Uterus (tissue), 4 donors: ENCODE measurements around the gene HRK. TPM values are rescaled to one million over a fixed set of nuclear protein-coding genes. Genes with fewer than 3 reads are reported as not detected.

Experiments
- DNase-seq, 2 donors: peaks; one replicate each; pipeline ENCODE4 v3.0.0-alpha.2; 2019 to 2020
- H3K27ac ChIP-seq, 2 donors: fragments of 200-600 bp; sonication (generic); 1 replicate in 1 of 2; 2 replicates in 1 of 2; pipeline ENCODE4 v1.5.1; 2016 to 2018
- H3K27me3 ChIP-seq, 2 donors: fragments of 200-600 bp; sonication (generic); one replicate each; pipeline ENCODE4 v1.5.1; 2018 to 2019; ENCODE audit warnings: control low read depth in 1 of 2
- H3K36me3 ChIP-seq, 2 donors: fragments of 200-600 bp; sonication (generic); one replicate each; pipeline ENCODE4 v1.5.1; 2019; ENCODE audit warnings: control low read depth in 1 of 2
- H3K4me1 ChIP-seq, 2 donors: fragments of 200-600 bp; sonication (generic); one replicate each; pipeline ENCODE4 v1.5.1; 2018 to 2019; ENCODE audit warnings: control low read depth in 1 of 2
- H3K4me3 ChIP-seq, 2 donors: fragments of 200-600 bp; sonication (generic); 1 replicate in 1 of 2; 2 replicates in 1 of 2; pipeline ENCODE4 v1.5.1; 2018 to 2019; ENCODE audit warnings: mild to moderate bottlenecking in 1 of 2
- H3K9me3 ChIP-seq, 2 donors: fragments of 200-600 bp; sonication (generic); one replicate each; pipeline ENCODE4 v1.5.1; 2019; ENCODE audit warnings: control low read depth in 1 of 2
- CTCF ChIP-seq, 4 experiments: fragments of 200-600 bp in 2 of 4; fragments of 450-650 bp in 2 of 4; sonication (generic) in 2 of 4; IDR thresholded peaks; one replicate each; pipeline ENCODE4 v1.5.1; 2016 to 2019; ENCODE audit warnings: antibody characterized with exemption in 4 of 4, mild to moderate bottlenecking in 2 of 4, moderate library complexity in 1 of 4
- POLR2A ChIP-seq, 2 donors: fragments of 450-650 bp; IDR thresholded peaks; one replicate each; pipeline ENCODE4 v1.6.1; 2016; ENCODE audit warnings: antibody characterized with exemption in 2 of 2, mild to moderate bottlenecking in 1 of 2, moderate library complexity in 1 of 2
- intact Hi-C: fragments of 100-400 bp; cut with DNase I; formaldehyde crosslinking; loops from one replicate; pipeline ENCODE4 v1.15.1; 2023; ENCODE audit warnings: low total_unique reads
- total RNA-seq, 4 donors: library from RNA; depleted of rRNA in 3 of 4; stranded (reverse); fragments of >200 nt in 3 of 4; gene quantifications; one replicate each; pipeline versions ENCODE4 v1.1.0 to v1.2.4, GENCODE V29; 2014 to 2023
- donor health status: DM: yes; HTN: yes; CAD: no.

Gene HRK
- total RNA-seq, 4 donors from 2014 or later = 0.55 to 1.5 TPM; not detected in 2

- no peak overlapping the region for H3K27ac ChIP-seq
- no peaks in the 10 kb centered on the region for H3K36me3 ChIP-seq
- no peaks in the 10 kb centered on the region for H3K9me3 ChIP-seq
- no peak for DNase-seq
- H3K4me1 ChIP-seq = no peaks in the 10 kb centered on the region
- intact Hi-C loops = no loop called here
- no peaks in the 10 kb centered on the region for H3K27me3 ChIP-seq
- no peak for TF ChIP-seq CTCF (IDR thresholded peaks at IDR 0.05)
- TF ChIP-seq POLR2A (IDR thresholded peaks at IDR 0.05) = no peak
- H3K4me3 ChIP-seq = no peak overlapping the region
Measured at GRCh38 chr12:116862167-116862566, 19.1 kb downstream of the HRK start.

- Histone ChIP-seq H3K27ac (no peak overlapping the region), H3K9me3 (no peaks in the 10 kb centered on the region), H3K4me1 (no peaks in the 10 kb centered on the region), H3K36me3 (no peaks in the 10 kb centered on the region), H3K4me3 (no peak overlapping the region), H3K27me3 (no peaks in the 10 kb centered on the region)
- TF ChIP-seq POLR2A (IDR thresholded peaks at IDR 0.05) = no peak
- TF ChIP-seq CTCF (IDR thresholded peaks at IDR 0.05) = no peak
- intact Hi-C loops = no loop called here
- peak; percentile 20 to 31 for DNase-seq
Measured at GRCh38 chr12:116861320-116861719, 19.9 kb downstream of the HRK start.

- no peak for DNase-seq
- H3K36me3 ChIP-seq = no peaks in the 10 kb centered on the region
- peak overlapping the region; percentile 6 to 30 for H3K4me3 ChIP-seq
- H3K9me3 ChIP-seq = no peaks in the 10 kb centered on the region
- TF ChIP-seq POLR2A (IDR thresholded peaks at IDR 0.05) = no peak
- no peak for TF ChIP-seq CTCF (IDR thresholded peaks at IDR 0.05)
- H3K27me3 ChIP-seq = no peaks in the 10 kb centered on the region
- intact Hi-C loops = no loop called here
- no peak overlapping the region for H3K27ac ChIP-seq
- H3K4me1 ChIP-seq = no peaks in the 10 kb centered on the region
Measured at GRCh38 chr12:116860263-116860662, 21.0 kb downstream of the HRK start.

GRCh38 chr12:116859079-116859478 lies 22.2 kb downstream of the HRK start:
- Histone ChIP-seq H3K9me3 (no peaks in the 10 kb centered on the region), H3K27ac (no peak overlapping the region), H3K4me1 (no peaks in the 10 kb centered on the region), H3K27me3 (no peaks in the 10 kb centered on the region), H3K4me3 (peak overlapping the region in 1 of 2 donors; percentile 30), H3K36me3 (no peaks in the 10 kb centered on the region)
- DNase-seq = no peak
- intact Hi-C loops = no loop called here
- no peak for TF ChIP-seq POLR2A (IDR thresholded peaks at IDR 0.05)
- no peak for TF ChIP-seq CTCF (IDR thresholded peaks at IDR 0.05)

- H3K4me1 ChIP-seq = no peaks in the 10 kb centered on the region
- intact Hi-C loops = no loop called here
- H3K27me3 ChIP-seq = no peaks in the 10 kb centered on the region
- H3K27ac ChIP-seq = no peak overlapping the region
- H3K4me3 ChIP-seq = no peak overlapping the region
- TF ChIP-seq CTCF (IDR thresholded peaks at IDR 0.05) (no peak), POLR2A (IDR thresholded peaks at IDR 0.05) (no peak)
- H3K36me3 ChIP-seq = no peaks in the 10 kb centered on the region
- no peaks in the 10 kb centered on the region for H3K9me3 ChIP-seq
- no peak for DNase-seq
Measured at GRCh38 chr12:116856729-116857128, 24.5 kb downstream of the HRK start.
